NCI-H2107 treated with DMSO at 0.1 percent for 48 hours (cell line): Measurements from ENCODE around the gene TNIP3.

ENCODE experiments used
- DNase-seq: peaks from one replicate; lab custom pipeline; 2025; ENCODE audit not compliant: unreplicated experiment; lab: John Stamatoyannopoulos, UW

The TNIP3 gene

GRCh38 chr4:121093261-121093660 is 70.9 kb downstream of the TNIP3 start:
- no peak for DNase-seq

GRCh38 chr4:121091941-121092340 is 72.2 kb downstream of the TNIP3 start:
- no peak for DNase-seq

- no peak for DNase-seq
Measured at GRCh38 chr4:121088867-121089266, 75.3 kb downstream of the TNIP3 start.
